Osteoblast (primary cell): ENCODE results near the gene NTRK1. TPM values are rescaled to one million over a fixed set of nuclear protein-coding genes. Genes with fewer than 3 reads are reported as not detected.

Source experiments
- DNase-seq: peaks from one replicate; pipeline ENCODE4 v3.0.0; 2011; ENCODE audit warnings: low spot score, mixed read lengths; ENCODE audit not compliant: insufficient read length; ENCODE audit errors: missing footprints
- H2AFZ ChIP-seq: 2 replicates; pipeline ENCODE4 v1.6.0; 2011; ENCODE audit warnings: mild to moderate bottlenecking, low read length
- H3K27ac ChIP-seq: 2 replicates; pipeline ENCODE4 v1.5.1; 2011; ENCODE audit warnings: mild to moderate bottlenecking, low read depth, low read length, moderate library complexity
- H3K27me3 ChIP-seq: 2 replicates; pipeline ENCODE4 v1.6.0; 2012; ENCODE audit warnings: mild to moderate bottlenecking, control low read depth, inconsistent platforms, low read length, moderate library complexity; ENCODE audit not compliant: insufficient read depth
- H3K36me3 ChIP-seq: 2 replicates; pipeline ENCODE4 v1.5.1; 2011; ENCODE audit warnings: mild to moderate bottlenecking, low read length, control low read depth, moderate library complexity; ENCODE audit not compliant: insufficient read depth
- H3K4me1 ChIP-seq: 2 replicates; pipeline ENCODE4 v1.5.1; 2011; ENCODE audit warnings: mild to moderate bottlenecking, low read length, control low read depth, moderate library complexity; ENCODE audit not compliant: insufficient read depth
- H3K4me2 ChIP-seq: 2 replicates; pipeline ENCODE4 v1.6.0; 2011; ENCODE audit warnings: mild to moderate bottlenecking, low read length; ENCODE audit not compliant: insufficient read depth
- H3K4me3 ChIP-seq: fragments of 200-600 bp; sonication (generic); 3 replicates; pipeline ENCODE4 v1.5.1; 2012; ENCODE audit warnings: mild to moderate bottlenecking, low read length, inconsistent platforms; ENCODE audit not compliant: insufficient read depth
- H3K79me2 ChIP-seq: 2 replicates; pipeline ENCODE4 v1.6.0; 2012; ENCODE audit warnings: mild to moderate bottlenecking, low read length, control low read depth, inconsistent platforms; ENCODE audit not compliant: insufficient read depth
- H3K9me3 ChIP-seq: 2 replicates; pipeline ENCODE4 v1.5.1; 2011; ENCODE audit warnings: low read depth, low read length, control low read depth
- H4K20me1 ChIP-seq: 2 replicates; pipeline ENCODE4 v1.6.0; 2012; ENCODE audit warnings: mild to moderate bottlenecking, low read length, control low read depth; ENCODE audit not compliant: insufficient read depth
- CTCF ChIP-seq: IDR thresholded peaks from 2 replicates; pipeline ENCODE4 v1.5.1; 2011; ENCODE audit warnings: mild to moderate bottlenecking, low read depth, low read length, moderate library complexity; ENCODE audit errors: extremely low read depth
- total RNA-seq: library from RNA; depleted of rRNA; stranded (reverse); fragments of >200 nt; gene quantifications from 2 replicates; pipeline ENCODE4 v1.2.3, GENCODE V29; 2012

Gene NTRK1
- total RNA-seq, 1 donor = 0.36 TPM

GRCh38 chr1:156833603-156834002 lies 27.1 kb upstream of the NTRK1 start:
- no peak overlapping the region for H3K4me2 ChIP-seq
- no peaks in the 10 kb centered on the region for H3K36me3 ChIP-seq
- no peaks in the 10 kb centered on the region for H4K20me1 ChIP-seq
- no peaks in the 10 kb centered on the region for H3K79me2 ChIP-seq
- H3K27ac ChIP-seq = no peak overlapping the region
- no peak overlapping the region for H3K4me3 ChIP-seq
- no peak for TF ChIP-seq CTCF
- no peaks in the 10 kb centered on the region for H3K9me3 ChIP-seq
- no peaks in the 10 kb centered on the region for H3K4me1 ChIP-seq
- H2AFZ ChIP-seq = no peak overlapping the region
- peak; percentile 35 for DNase-seq
- peaks cover 43% of the 10 kb centered on the region for H3K27me3 ChIP-seq

- no peaks in the 10 kb centered on the region for H3K9me3 ChIP-seq
- H3K4me3 ChIP-seq = no peak overlapping the region
- TF ChIP-seq CTCF = no peak
- no peaks in the 10 kb centered on the region for H3K4me1 ChIP-seq
- no peak overlapping the region for H3K4me2 ChIP-seq
- H4K20me1 ChIP-seq = no peaks in the 10 kb centered on the region
- H3K36me3 ChIP-seq = no peaks in the 10 kb centered on the region
- H3K27me3 ChIP-seq = peaks cover 43% of the 10 kb centered on the region
- no peak for DNase-seq
- no peak overlapping the region for H3K27ac ChIP-seq
- H2AFZ ChIP-seq = no peak overlapping the region
- H3K79me2 ChIP-seq = no peaks in the 10 kb centered on the region
Observed at GRCh38 chr1:156834322-156834721, 26.3 kb upstream of the NTRK1 start.

- Histone ChIP-seq H3K79me2 (no peaks in the 10 kb centered on the region), H2AFZ (no peak overlapping the region), H3K27me3 (peaks cover 40% of the 10 kb centered on the region), H3K36me3 (no peaks in the 10 kb centered on the region), H3K9me3 (no peaks in the 10 kb centered on the region), H3K4me2 (no peak overlapping the region), H3K4me3 (no peak overlapping the region), H3K27ac (no peak overlapping the region), H3K4me1 (no peaks in the 10 kb centered on the region), H4K20me1 (no peaks in the 10 kb centered on the region)
- no peak for TF ChIP-seq CTCF
- no peak for DNase-seq
Observed at GRCh38 chr1:156836041-156836654, 24.5 kb upstream of the NTRK1 start.

- Histone ChIP-seq H3K9me3 (no peaks in the 10 kb centered on the region), H3K27ac (no peak overlapping the region), H4K20me1 (no peaks in the 10 kb centered on the region), H2AFZ (no peak overlapping the region), H3K4me1 (no peaks in the 10 kb centered on the region), H3K4me2 (no peak overlapping the region), H3K4me3 (no peak overlapping the region), H3K79me2 (no peaks in the 10 kb centered on the region), H3K36me3 (no peaks in the 10 kb centered on the region), H3K27me3 (peaks cover 34% of the 10 kb centered on the region)
- TF ChIP-seq CTCF = no peak
- DNase-seq = peak; percentile 60
Observed at GRCh38 chr1:156836892-156837291, 23.8 kb upstream of the NTRK1 start.
